ENCODE results near the gene NXPH4.

DNA sequence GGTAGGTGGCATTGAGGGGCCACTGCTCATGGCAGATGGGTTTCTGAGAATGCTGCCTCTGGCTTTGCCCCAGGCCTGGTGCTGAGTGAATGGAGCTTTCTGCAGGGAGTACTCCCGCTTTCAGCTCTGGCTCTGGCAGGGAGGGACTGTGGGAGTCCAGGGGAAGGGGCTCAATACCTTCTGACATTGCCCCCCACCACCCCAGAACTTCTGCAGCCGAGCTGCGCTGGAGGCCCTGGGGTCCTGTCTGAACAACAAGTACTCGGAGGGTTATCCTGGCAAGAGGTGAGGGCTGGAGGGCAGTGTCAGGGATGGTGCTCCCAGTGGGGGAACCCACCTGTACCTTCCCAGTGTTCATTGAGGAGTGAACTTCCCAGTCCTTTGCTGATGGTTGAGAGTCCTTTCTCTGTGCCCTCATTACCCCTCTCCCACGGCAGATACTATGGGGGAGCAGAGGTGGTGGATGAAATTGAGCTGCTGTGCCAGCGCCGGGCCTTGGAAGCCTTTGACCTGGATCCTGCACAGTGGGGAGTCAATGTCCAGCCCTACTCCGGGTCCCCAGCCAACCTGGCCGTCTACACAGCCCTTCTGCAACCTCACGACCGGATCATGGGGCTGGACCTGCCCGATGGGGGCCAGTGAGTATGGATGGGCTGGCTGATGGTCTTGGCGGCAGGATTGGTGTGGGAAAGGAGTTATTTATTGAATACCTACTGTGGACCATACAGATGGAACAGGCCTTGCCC, 14.9 kb downstream of the NXPH4 start:
- TF ChIP-seq, protein P1, sequence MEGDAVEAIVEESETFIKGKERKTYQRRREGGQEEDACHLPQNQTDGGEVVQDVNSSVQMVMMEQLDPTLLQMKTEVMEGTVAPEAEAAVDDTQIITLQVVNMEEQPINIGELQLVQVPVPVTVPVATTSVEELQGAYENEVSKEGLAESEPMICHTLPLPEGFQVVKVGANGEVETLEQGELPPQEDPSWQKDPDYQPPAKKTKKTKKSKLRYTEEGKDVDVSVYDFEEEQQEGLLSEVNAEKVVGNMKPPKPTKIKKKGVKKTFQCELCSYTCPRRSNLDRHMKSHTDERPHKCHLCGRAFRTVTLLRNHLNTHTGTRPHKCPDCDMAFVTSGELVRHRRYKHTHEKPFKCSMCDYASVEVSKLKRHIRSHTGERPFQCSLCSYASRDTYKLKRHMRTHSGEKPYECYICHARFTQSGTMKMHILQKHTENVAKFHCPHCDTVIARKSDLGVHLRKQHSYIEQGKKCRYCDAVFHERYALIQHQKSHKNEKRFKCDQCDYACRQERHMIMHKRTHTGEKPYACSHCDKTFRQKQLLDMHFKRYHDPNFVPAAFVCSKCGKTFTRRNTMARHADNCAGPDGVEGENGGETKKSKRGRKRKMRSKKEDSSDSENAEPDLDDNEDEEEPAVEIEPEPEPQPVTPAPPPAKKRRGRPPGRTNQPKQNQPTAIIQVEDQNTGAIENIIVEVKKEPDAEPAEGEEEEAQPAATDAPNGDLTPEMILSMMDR (IDR thresholded peaks at IDR 0.05) = no peak
- no peak for TF ChIP-seq POLR2A (IDR thresholded peaks at IDR 0.05)
